Measurements from ENCODE around the gene HBG1. TPM values are rescaled to one million over a fixed set of nuclear protein-coding genes. Genes with fewer than 3 reads are reported as not detected.

Gene HBG1
- total and polyA plus RNA-seq, 2 of the 8 experiments (the other 6 are each of a cell fraction or from before 2014, with no cell fraction given): 0.26 TPM; not detected in 1

DNA sequence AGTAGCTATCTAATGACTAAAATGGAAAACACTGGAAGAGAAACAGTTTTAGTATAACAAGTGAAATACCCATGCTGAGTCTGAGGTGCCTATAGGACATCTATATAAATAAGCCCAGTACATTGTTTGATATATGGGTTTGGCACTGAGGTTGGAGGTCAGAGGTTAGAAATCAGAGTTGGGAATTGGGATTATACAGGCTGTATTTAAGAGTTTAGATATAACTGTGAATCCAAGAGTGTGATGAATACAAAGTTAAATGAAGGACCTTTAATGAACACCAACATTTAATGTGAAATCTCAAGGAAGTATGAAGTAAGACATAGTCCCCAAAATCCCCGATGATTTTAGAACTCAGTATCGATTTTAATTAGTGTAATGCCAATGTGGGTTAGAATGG, 12.2 kb downstream of the HBG1 start:
- H2BK120ac ChIP-seq (replicated peaks; ENCODE audit: low read depth, low read length): no peak overlapping the region
- CTCF ChIA-PET (ENCODE audit: partially characterized antibody): no interaction called here
- H4K8ac ChIP-seq (ENCODE audit: extremely low read depth, insufficient read depth, low read length): no peak overlapping the region
- H3K23me2 ChIP-seq (ENCODE audit: low read depth, low read length): no peaks in the 10 kb centered on the region; the same call in 1 of the 2 replicates
- no peak overlapping the region for H2BK5ac ChIP-seq (ENCODE audit: low read depth, low read length)
- H2BK12ac ChIP-seq (ENCODE audit: low read depth, low read length): no peak overlapping the region
- no peaks in the 10 kb centered on the region for H3K9me3 ChIP-seq (ENCODE audit: insufficient read depth in 2 of 2, low read depth in 1 of 2, low read length in 1 of 2)
- H2AK5ac ChIP-seq (ENCODE audit: low read depth, low read length): no peak overlapping the region
- no peak overlapping the region for H3K14ac ChIP-seq (ENCODE audit: insufficient read length)
- no peak overlapping the region for H3K4me3 ChIP-seq (ENCODE audit: extremely low read depth in 1 of 4, insufficient read depth in 2 of 4, low read depth in 3 of 4, low read length in 4 of 4)
- POLR2A ChIA-PET (ENCODE audit: partially characterized antibody): no interaction called here
- H3K79me1 ChIP-seq (ENCODE audit: low read depth, low read length): no peaks in the 10 kb centered on the region
- no peaks in the 10 kb centered on the region for H3K36me3 ChIP-seq (ENCODE audit: control insufficient read depth in 2 of 4, insufficient read depth in 4 of 4, low read length in 3 of 4)
- no peak overlapping the region for H3K56ac ChIP-seq (replicated peaks; ENCODE audit: insufficient read length, low read depth, low read length)
- H3K9ac ChIP-seq (replicated peaks in 1 of 4; ENCODE audit: extremely low read depth in 1 of 4, low read depth in 3 of 4, low read length in 3 of 4): no peak overlapping the region
- H3K79me2 ChIP-seq (ENCODE audit: control insufficient read depth in 1 of 2, insufficient read depth in 2 of 2, low read length in 2 of 2): no peaks in the 10 kb centered on the region
- no peak overlapping the region for H2BK15ac ChIP-seq (ENCODE audit: low read length)
- no peaks in the 10 kb centered on the region for H4K20me1 ChIP-seq (replicated peaks in 1 of 2; ENCODE audit: control insufficient read depth in 1 of 2, insufficient read depth in 2 of 2, low read length in 2 of 2)
- H3K27ac ChIP-seq (ENCODE audit: low read depth, low read length): no peak overlapping the region
- no peak overlapping the region for H3K18ac ChIP-seq (ENCODE audit: extremely low read depth, low read length)
- FAIRE-seq (no peak), DNase-seq (ENCODE audit: low read depth in 1 of 2, low spot score in 2 of 2) (no peak)
- TF ChIP-seq SP2 (IDR thresholded peaks at IDR 0.05; ENCODE audit: low read length) (no peak), JUND (IDR thresholded peaks at IDR 0.05; ENCODE audit: low read length) (no peak), SUZ12 (IDR thresholded peaks at IDR 0.05; ENCODE audit: low read length) (no peak), TAF1 (IDR thresholded peaks at IDR 0.05; ENCODE audit: low read depth, low read length) (no peak), ASH2L (IDR thresholded peaks at IDR 0.05; ENCODE audit: low read length) (no peak)
- no peak overlapping the region for H4K5ac ChIP-seq (ENCODE audit: insufficient read length, low read depth, low read length)
- H3K27me3 ChIP-seq (replicated peaks in 1 of 4; ENCODE audit: control insufficient read depth in 3 of 4, extremely low read depth in 1 of 4, insufficient read depth in 3 of 4, low read length in 3 of 4): no peaks in the 10 kb centered on the region
- 97% methylated on average over 2 of the region's 2 CpGs; no CpG with 5 or more reads in 1 of the 2 experiments for WGBS, 2 experiments (ENCODE audit: extremely low coverage in 1 of 2, insufficient coverage in 1 of 2, insufficient read length in 1 of 2, insufficient replicate concordance in 2 of 2, low coverage in 1 of 2, low lambda C conversion rate in 2 of 2, missing lambda C conversion rate in 1 of 2)
- no peak overlapping the region for H3K4ac ChIP-seq (replicated peaks; ENCODE audit: insufficient read length, low read depth, low read length)
- H2AFZ ChIP-seq (ENCODE audit: low read length): no peak overlapping the region
- no peak overlapping the region for H3K4me2 ChIP-seq (ENCODE audit: insufficient read depth in 1 of 2, low read depth in 2 of 2, low read length in 2 of 2)
- H4K91ac ChIP-seq (replicated peaks; ENCODE audit: insufficient read length, low read length): no peak overlapping the region
- no peak overlapping the region for H2BK20ac ChIP-seq (ENCODE audit: low read length)
- H3K4me1 ChIP-seq (replicated peaks in 1 of 4; ENCODE audit: control insufficient read depth in 3 of 4, insufficient read depth in 4 of 4, low read length in 3 of 4): no peaks in the 10 kb centered on the region
- no peak overlapping the region for H3K23ac ChIP-seq (ENCODE audit: insufficient read length)

Measured in H1 (cell line).